ENCODE data around the gene POLD4.
"Not testable (repeated sequence)": the region's sequence is repeated elsewhere in the genome, so short reads cannot be mapped to it uniquely, and the experiment has no call there.

The POLD4 gene

GRCh38 chr11:67320691-67321090 lies 32.7 kb downstream of the POLD4 start:
- no peak for TF ChIP-seq ZFX (IDR thresholded peaks at IDR 0.05)
- TF ChIP-seq, protein P1, sequence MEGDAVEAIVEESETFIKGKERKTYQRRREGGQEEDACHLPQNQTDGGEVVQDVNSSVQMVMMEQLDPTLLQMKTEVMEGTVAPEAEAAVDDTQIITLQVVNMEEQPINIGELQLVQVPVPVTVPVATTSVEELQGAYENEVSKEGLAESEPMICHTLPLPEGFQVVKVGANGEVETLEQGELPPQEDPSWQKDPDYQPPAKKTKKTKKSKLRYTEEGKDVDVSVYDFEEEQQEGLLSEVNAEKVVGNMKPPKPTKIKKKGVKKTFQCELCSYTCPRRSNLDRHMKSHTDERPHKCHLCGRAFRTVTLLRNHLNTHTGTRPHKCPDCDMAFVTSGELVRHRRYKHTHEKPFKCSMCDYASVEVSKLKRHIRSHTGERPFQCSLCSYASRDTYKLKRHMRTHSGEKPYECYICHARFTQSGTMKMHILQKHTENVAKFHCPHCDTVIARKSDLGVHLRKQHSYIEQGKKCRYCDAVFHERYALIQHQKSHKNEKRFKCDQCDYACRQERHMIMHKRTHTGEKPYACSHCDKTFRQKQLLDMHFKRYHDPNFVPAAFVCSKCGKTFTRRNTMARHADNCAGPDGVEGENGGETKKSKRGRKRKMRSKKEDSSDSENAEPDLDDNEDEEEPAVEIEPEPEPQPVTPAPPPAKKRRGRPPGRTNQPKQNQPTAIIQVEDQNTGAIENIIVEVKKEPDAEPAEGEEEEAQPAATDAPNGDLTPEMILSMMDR (conservative IDR thresholded peaks at IDR 0.05): no peak
- no peak overlapping the region for H3K27ac ChIP-seq

- H3K27ac ChIP-seq: no peak overlapping the region
Measured at GRCh38 chr11:67320011-67320410, 33.3 kb downstream of the POLD4 start.

DNA sequence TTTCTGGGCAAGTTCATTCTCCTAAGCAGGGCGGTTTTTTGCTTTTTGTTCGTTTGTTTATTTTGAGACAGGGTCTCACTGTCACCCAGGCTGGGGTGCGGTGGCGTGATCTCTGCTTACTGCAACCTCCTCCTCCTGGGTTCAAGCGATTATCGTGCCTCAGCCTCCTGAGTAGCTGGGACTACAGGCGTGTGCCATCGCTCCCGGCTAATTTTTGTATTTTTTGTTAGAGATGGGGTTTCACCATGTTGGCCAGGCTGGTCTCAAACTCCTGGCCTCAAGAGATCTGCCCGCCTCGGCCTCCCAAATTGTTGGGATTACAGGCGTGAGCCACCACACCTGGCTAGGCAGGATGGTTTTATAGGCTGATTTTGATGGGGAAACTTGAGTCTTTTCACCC lies 34.5 kb downstream of the POLD4 start:
- H3K27ac ChIP-seq: not testable (repeated sequence)

More at GRCh38 chr11:67320011-67320410, 33.3 kb downstream of the POLD4 start:
- TF ChIP-seq, protein P1 (conservative IDR thresholded peaks at IDR 0.05): no peak
- TF ChIP-seq ZFX (IDR thresholded peaks at IDR 0.05): no peak

GRCh38 chr11:67317888-67318555 lies 35.3 kb downstream of the POLD4 start:
- H3K27ac ChIP-seq: peak overlapping the region; percentile 91

GRCh38 chr11:67317205-67317887 lies 36.0 kb downstream of the POLD4 start:
- TF ChIP-seq, protein P1 (conservative IDR thresholded peaks at IDR 0.05): peak; percentile 98
- no peak for TF ChIP-seq ZFX (IDR thresholded peaks at IDR 0.05)
- H3K27ac ChIP-seq: peak overlapping the region; percentile 91

More at GRCh38 chr11:67317888-67318555, 35.3 kb downstream of the POLD4 start:
- TF ChIP-seq, protein P1 (conservative IDR thresholded peaks at IDR 0.05): peak; percentile 72
- TF ChIP-seq ZFX (IDR thresholded peaks at IDR 0.05): peak; percentile 87; the same call in 1 of the 2 replicates

GRCh38 chr11:67316882-67317204 lies 36.5 kb downstream of the POLD4 start:
- no peak for TF ChIP-seq ZFX (IDR thresholded peaks at IDR 0.05)
- TF ChIP-seq, protein P1 (conservative IDR thresholded peaks at IDR 0.05): no peak
- peak overlapping the region; percentile 91 for H3K27ac ChIP-seq

- TF ChIP-seq ZFX (IDR thresholded peaks at IDR 0.05): no peak
- TF ChIP-seq, protein P1 (conservative IDR thresholded peaks at IDR 0.05): no peak
- H3K27ac ChIP-seq: peak overlapping the region; percentile 91
Measured at GRCh38 chr11:67315325-67315909, 37.9 kb downstream of the POLD4 start.

Measured in C4-2B (cell line).